H9 (cell line): ENCODE measurements around the gene MNAT1. TPM values are rescaled to one million over a fixed set of nuclear protein-coding genes. Genes with fewer than 3 reads are reported as not detected.

Experiments used
- DNase-seq: peaks from one replicate; pipeline ENCODE4 v3.0.0-alpha.2; 2017
- H2AFZ ChIP-seq: one replicate; pipeline ENCODE4 v1.6.1; 2013; ENCODE audit warnings: mild to moderate bottlenecking, low read length, control low read depth, moderate library complexity
- H2AK5ac ChIP-seq: 2 replicates; pipeline ENCODE4 v1.6.1; 2013; ENCODE audit warnings: low read length, control low read depth, mixed read lengths; ENCODE audit not compliant: insufficient read length
- H2BK120ac ChIP-seq: one replicate; pipeline ENCODE4 v1.6.1; 2013; ENCODE audit warnings: low read depth, mild to moderate bottlenecking, low read length, control low read depth, inconsistent platforms; ENCODE audit not compliant: poor library complexity, severe bottlenecking
- H2BK12ac ChIP-seq: 2 replicates; pipeline ENCODE4 v1.6.1; 2013; ENCODE audit warnings: low read length, control low read depth, mixed read lengths, low read depth; ENCODE audit not compliant: insufficient read length
- H2BK15ac ChIP-seq: 2 replicates; pipeline ENCODE4 v1.6.1; 2013; ENCODE audit warnings: low read depth, low read length, control low read depth
- H2BK20ac ChIP-seq: one replicate; pipeline ENCODE4 v1.6.1; 2013; ENCODE audit warnings: low read depth, mild to moderate bottlenecking, low read length, control low read depth, inconsistent platforms; ENCODE audit not compliant: poor library complexity, severe bottlenecking
- H2BK5ac ChIP-seq: 2 replicates; pipeline ENCODE4 v1.6.1; 2013; ENCODE audit warnings: low read length, control low read depth, mixed read lengths; ENCODE audit not compliant: insufficient read length
- H3K14ac ChIP-seq: 2 replicates; pipeline ENCODE4 v1.6.1; 2013; ENCODE audit warnings: low read length, control low read depth; ENCODE audit not compliant: insufficient read depth
- H3K18ac ChIP-seq: 2 replicates; pipeline ENCODE4 v1.6.1; 2013; ENCODE audit warnings: low read depth, mild to moderate bottlenecking, mixed read lengths, low read length, control low read depth; ENCODE audit not compliant: insufficient read length
- H3K23ac ChIP-seq: 2 replicates; pipeline ENCODE4 v1.6.1; 2013; ENCODE audit warnings: low read length, control low read depth, mixed read lengths, low read depth; ENCODE audit not compliant: insufficient read length
- H3K23me2 ChIP-seq: 2 replicates; pipeline ENCODE4 v1.6.1; 2013; ENCODE audit warnings: low read depth, mild to moderate bottlenecking, mixed read lengths, low read length, control low read depth; ENCODE audit not compliant: insufficient read length, poor library complexity, severe bottlenecking
- H3K27ac ChIP-seq: 2 replicates; pipeline ENCODE4 v1.5.1; 2013; ENCODE audit warnings: low read length, control low read depth, mixed read lengths, low read depth; ENCODE audit not compliant: insufficient read length
- H3K27me3 ChIP-seq: 2 replicates; pipeline ENCODE4 v1.6.1; 2013; ENCODE audit warnings: low read length, control low read depth, inconsistent platforms; ENCODE audit not compliant: insufficient read depth
- H3K4ac ChIP-seq: 2 replicates; pipeline ENCODE4 v1.6.1; 2013; ENCODE audit warnings: low read depth, mild to moderate bottlenecking, control low read depth, inconsistent platforms, low read length, moderate library complexity
- H3K4me1 ChIP-seq: 2 replicates; pipeline ENCODE4 v1.6.1; 2013; ENCODE audit warnings: low read length, control low read depth, inconsistent platforms; ENCODE audit not compliant: insufficient read depth
- H3K4me2 ChIP-seq: 2 replicates; pipeline ENCODE4 v1.6.1; 2013; ENCODE audit warnings: low read length, control low read depth, mixed read lengths; ENCODE audit not compliant: insufficient read length, insufficient read depth
- H3K56ac ChIP-seq: 2 replicates; pipeline ENCODE4 v1.6.1; 2013; ENCODE audit warnings: low read depth, mild to moderate bottlenecking, mixed read lengths, low read length, control low read depth; ENCODE audit not compliant: insufficient read length
- H3K79me1 ChIP-seq: 2 replicates; pipeline ENCODE4 v1.6.1; 2013; ENCODE audit warnings: low read depth, mild to moderate bottlenecking, moderate library complexity, low read length, control low read depth, inconsistent platforms; ENCODE audit not compliant: insufficient read depth, poor library complexity, severe bottlenecking
- H3K79me2 ChIP-seq: 2 replicates; pipeline ENCODE4 v1.6.1; 2013; ENCODE audit warnings: low read length, control low read depth, inconsistent platforms; ENCODE audit not compliant: insufficient read depth
- H3K9ac ChIP-seq: 2 replicates; pipeline ENCODE4 v1.6.1; 2013; ENCODE audit warnings: low read length, control low read depth, mixed read lengths; ENCODE audit not compliant: insufficient read length; ENCODE audit errors: extremely low read depth
- H3K9me3 ChIP-seq: one replicate; pipeline ENCODE4 v1.6.1; 2013; ENCODE audit warnings: low read depth, low read length, inconsistent platforms; ENCODE audit not compliant: control insufficient read depth
- H3T11ph ChIP-seq: one replicate; pipeline ENCODE4 v1.6.1; 2013; ENCODE audit warnings: mild to moderate bottlenecking, low read length, control low read depth, inconsistent platforms
- H4K20me1 ChIP-seq: one replicate; pipeline ENCODE4 v1.6.1; 2013; ENCODE audit not compliant: control insufficient read depth, insufficient read length, insufficient read depth
- H4K5ac ChIP-seq: 2 replicates; pipeline ENCODE4 v1.6.1; 2013; ENCODE audit warnings: low read depth, mild to moderate bottlenecking, mixed read lengths, low read length, control low read depth; ENCODE audit not compliant: insufficient read length
- H4K8ac ChIP-seq: replicated peaks from 2 replicates; pipeline ENCODE4 v1.6.1; 2013; ENCODE audit warnings: low read length, control low read depth, mixed read lengths, low read depth; ENCODE audit not compliant: insufficient read length
- H4K91ac ChIP-seq: 2 replicates; pipeline ENCODE4 v1.6.1; 2013; ENCODE audit warnings: low read depth, mild to moderate bottlenecking, moderate library complexity, mixed read lengths, low read length, control low read depth; ENCODE audit not compliant: insufficient read length
- H3K27ac Mint-ChIP-seq, 3 experiments: 2 replicates in 2 of 3; 3 replicates in 1 of 3; pipeline ENCODE4 v1.8.0; 2020 to 2021; ENCODE audit warnings: mixed read lengths in 3 of 3, mild to moderate bottlenecking in 1 of 3, moderate library complexity in 1 of 3
- H3K27me3 Mint-ChIP-seq: 2 replicates; pipeline ENCODE4 v1.8.0; 2021; ENCODE audit warnings: low read depth, mild to moderate bottlenecking, moderate library complexity, mixed read lengths
- H3K36me3 Mint-ChIP-seq, 3 experiments: 2 replicates in 2 of 3; 3 replicates in 1 of 3; pipeline ENCODE4 v1.8.0; 2020 to 2021; ENCODE audit warnings: low read depth in 3 of 3, mixed read lengths in 3 of 3; ENCODE audit not compliant: insufficient read depth in 1 of 3
- H3K4me1 Mint-ChIP-seq, 2 experiments: 2 replicates each; pipeline ENCODE4 v1.8.0; 2020; ENCODE audit warnings: mixed read lengths in 2 of 2
- H3K4me3 Mint-ChIP-seq, 2 experiments: 2 replicates in 1 of 2; 3 replicates in 1 of 2; pipeline ENCODE4 v1.8.0; 2020 to 2021; ENCODE audit warnings: mild to moderate bottlenecking in 2 of 2, mixed read lengths in 2 of 2, moderate library complexity in 1 of 2
- H3K9me3 Mint-ChIP-seq, 2 experiments: 2 replicates in 1 of 2; 3 replicates in 1 of 2; pipeline ENCODE4 v1.8.0; 2020; ENCODE audit warnings: mild to moderate bottlenecking in 2 of 2, mixed read lengths in 2 of 2, moderate library complexity in 1 of 2
- WGBS: extraction: QIAGEN DNeasy Blood & Tissue Kit; methylation state at CpG from one replicate; pipeline ENCODE4 v1.1.7; 2013; ENCODE audit warnings: missing lambda C conversion rate, low lambda C conversion rate, mixed read lengths; ENCODE audit not compliant: insufficient read length; ENCODE audit errors: extremely low coverage; 5-methylcytosine and 5-hydroxymethylcytosine counted together
- total RNA-seq: library from RNA; stranded (reverse); gene quantifications from 2 replicates; pipeline ENCODE4 v1.2.1, GENCODE V29; 2021
- TF ChIP-seq, protein P1 (sequence below): fragments of 200-600 bp; sonication (generic); conservative IDR thresholded peaks from 3 replicates; pipeline ENCODE4 v1.8.0; 2021; ENCODE audit warnings: antibody characterized with exemption, mild to moderate bottlenecking

Gene MNAT1
- total RNA-seq, 1 experiment from 2014 or later, result 43.1 TPM

DNA sequence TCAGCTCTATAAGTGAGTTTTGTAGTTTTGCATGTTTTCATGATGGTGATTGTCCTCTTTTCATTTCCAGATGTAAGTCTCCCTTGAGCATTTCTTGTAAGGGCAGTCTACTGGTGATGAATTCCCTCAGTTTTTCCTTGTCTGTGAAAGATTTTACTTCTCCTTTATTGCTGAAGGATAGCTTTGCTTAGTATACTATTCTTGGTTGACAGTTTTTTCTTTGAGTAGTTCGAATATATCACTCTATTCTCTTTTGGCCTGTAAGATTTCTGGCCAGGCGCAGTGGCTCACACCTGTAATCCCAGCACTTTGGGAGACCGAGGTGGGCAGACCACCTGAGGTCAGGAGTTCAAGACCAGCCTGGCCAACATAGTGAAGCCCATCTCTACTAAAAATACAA lies 34.0 kb upstream of the MNAT1 start:
- Histone ChIP-seq H3K23me2 (no peaks in the 10 kb centered on the region), H3K18ac (no peak overlapping the region), H3K4me1 (no peaks in the 10 kb centered on the region), H3T11ph (no peak overlapping the region), H3K27me3 (no peaks in the 10 kb centered on the region), H4K20me1 (no peaks in the 10 kb centered on the region), H3K79me1 (no peaks in the 10 kb centered on the region), H4K91ac (no peak overlapping the region), H3K14ac (no peak overlapping the region), H2BK20ac (no peak overlapping the region), H2AFZ (no peak overlapping the region), H2AK5ac (no peak overlapping the region), H2BK12ac (no peak overlapping the region), H3K56ac (no peak overlapping the region), H2BK15ac (no peak overlapping the region), H3K4ac (no peak overlapping the region), H3K4me2 (no peak overlapping the region), H4K8ac (no peak overlapping the region), H3K79me2 (no peaks in the 10 kb centered on the region), H3K9me3 (no peaks in the 10 kb centered on the region), H2BK120ac (no peak overlapping the region), H3K27ac (no peak overlapping the region), H4K5ac (no peak overlapping the region), H2BK5ac (no peak overlapping the region), H3K23ac (no peak overlapping the region), H3K9ac (no peak overlapping the region)
- TF ChIP-seq, protein P1, sequence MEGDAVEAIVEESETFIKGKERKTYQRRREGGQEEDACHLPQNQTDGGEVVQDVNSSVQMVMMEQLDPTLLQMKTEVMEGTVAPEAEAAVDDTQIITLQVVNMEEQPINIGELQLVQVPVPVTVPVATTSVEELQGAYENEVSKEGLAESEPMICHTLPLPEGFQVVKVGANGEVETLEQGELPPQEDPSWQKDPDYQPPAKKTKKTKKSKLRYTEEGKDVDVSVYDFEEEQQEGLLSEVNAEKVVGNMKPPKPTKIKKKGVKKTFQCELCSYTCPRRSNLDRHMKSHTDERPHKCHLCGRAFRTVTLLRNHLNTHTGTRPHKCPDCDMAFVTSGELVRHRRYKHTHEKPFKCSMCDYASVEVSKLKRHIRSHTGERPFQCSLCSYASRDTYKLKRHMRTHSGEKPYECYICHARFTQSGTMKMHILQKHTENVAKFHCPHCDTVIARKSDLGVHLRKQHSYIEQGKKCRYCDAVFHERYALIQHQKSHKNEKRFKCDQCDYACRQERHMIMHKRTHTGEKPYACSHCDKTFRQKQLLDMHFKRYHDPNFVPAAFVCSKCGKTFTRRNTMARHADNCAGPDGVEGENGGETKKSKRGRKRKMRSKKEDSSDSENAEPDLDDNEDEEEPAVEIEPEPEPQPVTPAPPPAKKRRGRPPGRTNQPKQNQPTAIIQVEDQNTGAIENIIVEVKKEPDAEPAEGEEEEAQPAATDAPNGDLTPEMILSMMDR, result no peak
- H3K27ac Mint-ChIP-seq, result no peak overlapping the region
- H3K36me3 Mint-ChIP-seq, result peaks cover 4 to 20% (median 10%) of the 10 kb centered on the region in 3 experiments; a peak in 5 of 7 replicates
- H3K4me3 Mint-ChIP-seq, result peak overlapping the region in 1 of 2 experiments; percentile 26; a peak in 1 of 5 replicates
- no CpG with 5 or more reads among the region's 3 CpGs for WGBS
- no peaks in the 10 kb centered on the region; the same call in 1 of the 2 replicates for H3K27me3 Mint-ChIP-seq
- peaks cover 24% of the 10 kb centered on the region in 2 experiments for H3K9me3 Mint-ChIP-seq
- DNase-seq, result no peak
- peaks cover 2 to 3% of the 10 kb centered on the region in 2 experiments; a peak in 1 of 4 replicates for H3K4me1 Mint-ChIP-seq
